GF-D8 (cell line): ENCODE measurements around the gene TJP1.
"Not testable (repeated sequence)": the region's sequence is repeated elsewhere in the genome, so short reads cannot be mapped to it uniquely, and the experiment has no call there.

Experiments used
- DNase-seq: peaks from one replicate; lab custom pipeline; 2025; lab: John Stamatoyannopoulos, UW

The TJP1 gene

GRCh38 chr15:29657476-29657817, 164.8 kb downstream of the TJP1 start:
- DNase-seq, result not testable (repeated sequence)

GRCh38 chr15:29656636-29657475, 165.4 kb downstream of the TJP1 start:
- DNase-seq, result no peak

GRCh38 chr15:29652595-29652994, 169.7 kb downstream of the TJP1 start:
- no peak for DNase-seq

GRCh38 chr15:29651476-29652233, 170.6 kb downstream of the TJP1 start:
- DNase-seq, result no peak
